ENCODE measurements around the gene MT1A.
"Not testable (repeated sequence)": the region's sequence is repeated elsewhere in the genome, so short reads cannot be mapped to it uniquely, and the experiment has no call there.

Gene MT1A

DNA sequence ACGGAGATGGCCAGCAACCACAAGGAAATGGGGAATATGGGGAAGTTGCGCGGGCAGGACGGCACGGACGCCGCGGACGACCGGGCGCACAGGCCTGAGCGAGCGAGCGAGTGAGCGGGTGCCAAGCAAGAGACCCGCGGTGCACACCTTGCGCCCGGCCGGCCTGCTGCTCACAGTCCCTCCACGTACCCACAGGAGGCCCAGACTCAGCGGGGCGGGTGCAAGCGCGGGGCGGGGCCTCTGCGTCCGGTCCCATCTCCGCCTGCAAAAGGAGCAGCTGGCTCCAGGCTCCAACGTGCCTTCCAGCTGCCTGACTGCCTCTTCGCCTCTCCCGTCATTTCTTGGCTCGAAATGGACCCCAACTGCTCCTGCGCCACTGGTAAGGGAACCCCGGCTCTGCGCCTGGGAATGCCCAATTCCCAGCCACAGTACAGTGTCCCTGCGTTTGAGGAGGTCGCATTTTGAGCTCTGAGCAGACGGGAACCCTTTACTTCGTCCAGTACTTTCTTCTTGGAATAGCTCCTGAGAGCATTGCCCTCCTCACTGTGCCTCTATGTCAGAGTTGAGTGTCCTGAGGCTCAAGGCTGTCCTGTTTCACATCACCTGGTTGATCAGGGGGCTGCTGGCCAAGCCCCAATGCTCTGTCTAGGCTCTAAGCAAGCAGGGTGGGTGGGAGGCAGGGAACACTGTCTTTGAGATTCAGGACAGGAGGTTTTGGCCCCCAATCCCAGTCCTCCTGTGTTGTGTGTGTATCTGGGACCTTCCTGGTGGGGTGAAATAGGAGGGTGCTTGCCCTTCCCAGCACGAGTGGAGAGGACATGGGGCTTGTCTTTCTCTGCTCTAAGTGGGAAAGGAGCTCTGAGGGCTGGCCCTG, 21.0 kb upstream of the MT1A start:
- H3K36me3 ChIP-seq (replicated peaks), result no peaks in the 10 kb centered on the region
- H3K9me3 ChIP-seq, result no peaks in the 10 kb centered on the region
- DNase-seq (ENCODE audit: low spot score in 2 of 2), result no peak
- in situ Hi-C loops (cut with MboI; ENCODE audit: low sequenced_read_pairs), result no loop called here
- H3K27me3 ChIP-seq (ENCODE audit: low read depth), result no peaks in the 10 kb centered on the region
- no peak overlapping the region for H3K4me3 ChIP-seq
- H3K4me1 ChIP-seq, result peaks cover 21% of the 10 kb centered on the region

- in situ Hi-C loops (cut with MboI; ENCODE audit: low sequenced_read_pairs), result no loop called here
- no peaks in the 10 kb centered on the region for H3K9me3 ChIP-seq
- no peaks in the 10 kb centered on the region for H3K36me3 ChIP-seq (replicated peaks)
- no peaks in the 10 kb centered on the region for H3K27me3 ChIP-seq (ENCODE audit: low read depth)
- H3K4me1 ChIP-seq, result peaks cover 28% of the 10 kb centered on the region
- DNase-seq (ENCODE audit: low spot score in 2 of 2), result no peak
- no peak overlapping the region for H3K4me3 ChIP-seq
Measured at GRCh38 chr16:56618138-56618537, 20.3 kb upstream of the MT1A start.

DNA sequence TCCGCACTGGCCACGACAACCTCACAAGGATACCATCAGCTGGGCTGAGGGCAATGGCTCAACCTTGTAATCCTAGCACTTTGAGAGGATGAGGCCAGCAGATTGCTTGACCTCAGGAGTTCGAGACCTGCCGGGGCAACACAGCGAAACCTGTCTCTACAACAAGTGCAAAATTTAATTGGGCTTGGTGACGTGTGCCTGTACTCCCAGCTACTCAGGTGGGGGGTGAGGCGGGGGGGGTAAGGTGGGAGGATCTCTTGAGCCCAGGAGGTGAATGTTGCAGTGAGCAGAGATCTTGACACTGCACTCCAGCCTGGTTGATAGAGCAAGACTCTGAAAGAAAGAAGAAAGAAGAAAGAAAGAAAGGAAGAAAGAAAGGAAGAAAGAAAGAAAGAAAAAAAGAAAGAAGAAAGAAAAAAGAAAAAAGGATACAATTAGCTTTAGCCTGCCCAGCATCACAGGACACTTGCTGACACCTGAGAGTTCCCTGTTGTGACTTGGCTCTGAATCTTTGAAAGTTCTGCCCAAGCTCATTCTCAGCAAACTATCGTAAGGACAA, 18.0 kb upstream of the MT1A start:
- H3K4me1 ChIP-seq, result peaks cover 40% of the 10 kb centered on the region
- no peaks in the 10 kb centered on the region for H3K9me3 ChIP-seq
- H3K36me3 ChIP-seq (replicated peaks), result no peaks in the 10 kb centered on the region
- no peak overlapping the region for H3K4me3 ChIP-seq
- no peak for DNase-seq (ENCODE audit: low spot score in 2 of 2)
- no peaks in the 10 kb centered on the region for H3K27me3 ChIP-seq (ENCODE audit: low read depth)
- in situ Hi-C loops (cut with MboI; ENCODE audit: low sequenced_read_pairs), result no loop called here

- H3K9me3 ChIP-seq; H3K27me3 ChIP-seq (ENCODE audit: low read depth); in situ Hi-C loops (cut with MboI; ENCODE audit: low sequenced_read_pairs); H3K4me3 ChIP-seq; H3K36me3 ChIP-seq (replicated peaks): not testable (repeated sequence)
- H3K4me1 ChIP-seq, result peaks cover 41% of the 10 kb centered on the region
- DNase-seq (ENCODE audit: low spot score in 2 of 2), result peak; percentile 87 to 89
Measured at GRCh38 chr16:56621665-56622445, 16.6 kb upstream of the MT1A start.

GRCh38 chr16:56623184-56623583, 15.3 kb upstream of the MT1A start:
- DNase-seq (ENCODE audit: low spot score in 2 of 2); H3K27me3 ChIP-seq (ENCODE audit: low read depth); H3K9me3 ChIP-seq; H3K36me3 ChIP-seq (replicated peaks); H3K4me3 ChIP-seq; in situ Hi-C loops (cut with MboI; ENCODE audit: low sequenced_read_pairs): not testable (repeated sequence)
- H3K4me1 ChIP-seq, result peaks cover 47% of the 10 kb centered on the region

- H3K27me3 ChIP-seq (ENCODE audit: low read depth), result no peaks in the 10 kb centered on the region
- DNase-seq (ENCODE audit: low spot score in 2 of 2), result no peak
- peaks cover 47% of the 10 kb centered on the region for H3K4me1 ChIP-seq
- no peak overlapping the region for H3K4me3 ChIP-seq
- in situ Hi-C loops (cut with MboI; ENCODE audit: low sequenced_read_pairs), result no loop called here
- no peaks in the 10 kb centered on the region for H3K9me3 ChIP-seq
- no peaks in the 10 kb centered on the region for H3K36me3 ChIP-seq (replicated peaks)
Measured at GRCh38 chr16:56623637-56624036, 14.8 kb upstream of the MT1A start.

DNA sequence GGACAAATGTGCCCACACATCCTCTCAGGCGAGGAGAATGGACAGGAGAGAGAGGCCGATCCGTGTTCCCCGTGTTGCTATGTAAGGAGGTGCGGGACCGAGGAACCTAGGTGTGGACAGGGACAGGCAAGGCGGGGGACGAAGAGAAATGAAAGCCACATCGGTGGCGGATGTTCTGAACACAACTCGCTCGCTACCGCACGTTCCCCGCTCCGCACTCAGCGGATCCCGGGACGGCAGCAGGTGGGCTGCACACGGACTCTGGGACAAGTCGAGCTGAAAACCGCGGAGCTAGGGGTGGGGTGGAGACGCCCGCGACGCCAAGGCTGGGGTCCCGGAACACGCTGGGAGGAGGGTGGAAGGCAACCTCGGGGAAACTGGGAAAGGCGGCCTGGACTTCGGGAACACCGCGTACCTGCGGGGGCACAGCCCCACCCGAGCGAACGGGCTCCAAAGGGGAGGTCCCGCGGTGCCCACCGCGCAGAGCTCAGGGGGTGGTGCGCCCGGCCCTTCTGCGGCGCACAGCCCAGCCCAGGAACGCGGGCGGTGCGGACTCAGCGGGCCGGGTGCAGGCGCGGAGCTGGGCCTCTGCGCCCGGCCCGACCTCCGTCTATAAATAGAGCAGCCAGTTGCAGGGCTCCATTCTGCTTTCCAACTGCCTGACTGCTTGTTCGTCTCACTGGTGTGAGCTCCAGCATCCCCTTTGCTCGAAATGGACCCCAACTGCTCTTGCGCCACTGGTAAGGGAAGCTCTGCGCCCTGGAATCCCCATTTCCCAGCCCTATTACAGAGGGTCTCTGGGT, 13.1 kb upstream of the MT1A start, which contains the start of gene MT1E:
Gene MT1E, plus strand, starts transcription at position 642 of the 803 bp plus-strand sequence. Its CDS starts 71 bp downstream, at position 713.
- H3K4me3 ChIP-seq, result peak within 1 kb of the TSS; percentile 43
- H3K36me3 ChIP-seq (replicated peaks), result no peaks in the 10 kb centered on the region
- peaks cover 47% of the 10 kb centered on the region for H3K4me1 ChIP-seq
- in situ Hi-C loops (cut with MboI; ENCODE audit: low sequenced_read_pairs), result no loop called here
- H3K9me3 ChIP-seq, result no peaks in the 10 kb centered on the region
- peak; percentile 79 to 87 for DNase-seq (ENCODE audit: low spot score in 2 of 2)
- no peaks in the 10 kb centered on the region for H3K27me3 ChIP-seq (ENCODE audit: low read depth)

DNA sequence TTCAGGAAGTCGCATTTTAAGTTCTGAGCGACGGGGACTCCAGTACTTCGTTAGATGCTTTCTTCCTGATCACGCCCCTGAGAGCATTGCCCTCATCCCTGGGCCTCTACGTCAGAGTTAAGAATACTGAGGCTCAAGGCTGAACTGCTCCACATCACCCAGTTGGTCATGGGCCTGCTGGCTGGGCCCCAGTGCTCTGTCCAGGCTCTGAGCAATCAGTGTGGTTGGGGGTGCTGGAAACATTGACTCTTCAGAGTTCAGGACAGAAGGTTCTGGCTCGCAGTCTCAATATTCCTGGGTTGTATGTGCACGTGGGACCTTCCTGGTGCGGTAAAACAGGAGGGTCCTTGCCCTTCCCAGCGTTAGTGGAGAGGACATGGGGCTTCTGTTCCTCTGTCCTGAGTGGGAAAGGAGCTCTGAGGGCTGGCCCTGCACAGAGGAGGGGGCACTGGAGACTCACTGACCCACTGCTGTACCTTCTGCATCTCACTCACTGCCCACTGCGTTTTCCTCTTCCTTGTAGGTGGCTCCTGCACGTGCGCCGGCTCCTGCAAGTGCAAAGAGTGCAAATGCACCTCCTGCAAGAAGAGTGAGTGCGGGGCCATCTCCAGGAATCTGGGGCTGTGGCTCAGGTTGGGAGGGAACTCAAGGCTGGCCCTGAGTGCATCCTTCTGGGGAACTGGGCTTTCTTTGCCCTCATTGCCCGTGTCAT, 12.4 kb upstream of the MT1A start:
- in situ Hi-C loops (cut with MboI; ENCODE audit: low sequenced_read_pairs), result no loop called here
- no peaks in the 10 kb centered on the region for H3K9me3 ChIP-seq
- no peaks in the 10 kb centered on the region for H3K27me3 ChIP-seq (ENCODE audit: low read depth)
- peak overlapping the region; percentile 43 for H3K4me3 ChIP-seq
- H3K36me3 ChIP-seq (replicated peaks), result no peaks in the 10 kb centered on the region
- H3K4me1 ChIP-seq, result peaks cover 41% of the 10 kb centered on the region
- no peak for DNase-seq (ENCODE audit: low spot score in 2 of 2)

GRCh38 chr16:56626685-56627084, 11.8 kb upstream of the MT1A start:
- no peaks in the 10 kb centered on the region for H3K9me3 ChIP-seq
- in situ Hi-C loops (cut with MboI; ENCODE audit: low sequenced_read_pairs), result no loop called here
- no peaks in the 10 kb centered on the region for H3K27me3 ChIP-seq (ENCODE audit: low read depth)
- peak overlapping the region; percentile 43 for H3K4me3 ChIP-seq
- no peak for DNase-seq (ENCODE audit: low spot score in 2 of 2)
- no peaks in the 10 kb centered on the region for H3K36me3 ChIP-seq (replicated peaks)
- H3K4me1 ChIP-seq, result peaks cover 38% of the 10 kb centered on the region

DNA sequence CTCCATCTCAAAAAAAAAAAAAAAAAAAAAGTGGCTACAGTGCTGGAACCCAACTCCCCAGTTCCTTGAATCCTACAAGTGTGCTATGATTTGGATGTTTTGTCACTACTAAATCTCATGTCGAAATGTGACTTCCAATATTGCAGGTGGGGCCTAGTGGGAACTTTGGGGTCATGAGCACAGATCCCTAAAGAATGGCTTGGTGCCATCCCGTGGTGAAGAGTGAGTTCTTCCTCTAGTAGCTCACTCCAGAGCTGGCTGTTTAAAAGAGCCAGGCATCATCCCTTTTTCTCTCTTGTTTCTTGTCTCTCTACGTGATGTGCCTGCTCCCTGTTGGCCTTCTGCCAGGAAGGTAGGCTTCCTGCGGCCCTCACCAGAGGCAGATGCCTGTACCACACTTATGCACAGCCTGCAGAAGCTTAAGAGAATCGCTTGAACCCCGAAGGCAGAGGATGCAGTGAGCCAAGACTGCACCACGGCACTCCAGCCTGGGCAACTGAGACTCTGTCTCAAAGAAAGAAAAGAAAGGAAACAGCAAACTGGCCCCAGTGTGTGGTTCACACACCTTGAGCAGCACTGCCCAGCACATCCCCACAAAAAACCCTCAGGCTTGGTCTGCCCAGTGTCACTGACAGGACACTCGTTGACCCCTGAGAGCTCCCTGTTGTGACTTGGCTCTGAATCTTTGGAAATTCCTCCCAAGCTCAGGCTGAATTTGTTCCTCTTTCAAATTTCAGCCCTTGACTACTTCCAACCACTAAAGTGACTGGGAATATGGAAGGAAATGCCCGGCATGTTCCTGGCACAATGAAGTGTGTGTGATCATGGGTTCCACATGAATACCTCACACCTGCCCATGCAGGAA, 9.7 kb upstream of the MT1A start:
- Histone ChIP-seq H3K27me3 (ENCODE audit: low read depth) (no peaks in the 10 kb centered on the region), H3K36me3 (replicated peaks) (no peaks in the 10 kb centered on the region), H3K4me3 (no peak overlapping the region), H3K9me3 (no peaks in the 10 kb centered on the region), H3K4me1 (peaks cover 33% of the 10 kb centered on the region)
- in situ Hi-C loops (cut with MboI; ENCODE audit: low sequenced_read_pairs), result no loop called here
- DNase-seq (ENCODE audit: low spot score in 2 of 2), result no peak

- Histone ChIP-seq H3K9me3 (no peaks in the 10 kb centered on the region), H3K4me1 (peaks cover 31% of the 10 kb centered on the region), H3K36me3 (replicated peaks) (no peaks in the 10 kb centered on the region), H3K4me3 (no peak overlapping the region), H3K27me3 (ENCODE audit: low read depth) (no peaks in the 10 kb centered on the region)
- in situ Hi-C loops (cut with MboI; ENCODE audit: low sequenced_read_pairs), result no loop called here
- DNase-seq (ENCODE audit: low spot score in 2 of 2), result no peak
Measured at GRCh38 chr16:56629531-56629930, 8.9 kb upstream of the MT1A start.

- Histone ChIP-seq H3K9me3 (no peaks in the 10 kb centered on the region), H3K4me1 (peaks cover 25% of the 10 kb centered on the region), H3K4me3 (no peak overlapping the region), H3K27me3 (ENCODE audit: low read depth) (no peaks in the 10 kb centered on the region), H3K36me3 (replicated peaks) (no peaks in the 10 kb centered on the region)
- in situ Hi-C loops (cut with MboI; ENCODE audit: low sequenced_read_pairs), result no loop called here
- no peak for DNase-seq (ENCODE audit: low spot score in 2 of 2)
Measured at GRCh38 chr16:56630134-56630533, 8.3 kb upstream of the MT1A start.

All from HAP-1 (cell line).